Right ventricle myocardium superior (tissue), 1 donor: Measurements from ENCODE around the gene PPP6R1. TPM values are rescaled to one million over a fixed set of nuclear protein-coding genes. Genes with fewer than 3 reads are reported as not detected.
A peak's percentile ranks its signal among the peaks of the same experiment; 100 is the strongest.

Experiments used
- ATAC-seq: fragments of 200-7000 bp; cut with Tn5 transposase; one replicate; pipeline ENCODE4 v1.9.1; 2020; ENCODE audit warnings: mild to moderate bottlenecking; ENCODE audit not compliant: poor library complexity
- DNase-seq: peaks from one replicate; pipeline ENCODE4 v3.0.0-alpha.2; 2020
- intact Hi-C: fragments of 100-400 bp; cut with DNase I; formaldehyde crosslinking; loops from one replicate; pipeline ENCODE4 v1.11.2; 2022
- total RNA-seq: library from RNA; stranded (reverse); fragmentation: NEBNext Ultra II Directional; extraction: Animal tissue kit (Norgen Biotek cat#: 25700); gene quantifications from one replicate; pipeline ENCODE4 v1.2.1, GENCODE V29; 2021
- donor health status: DM: no; HTN: yes; CAD: no; lungs with severe emphysema.

PPP6R1 gene
- total RNA-seq, 1 donor from 2014 or later, result 37.1 TPM

GRCh38 chr19:55285229-55285890 lies 26.5 kb upstream of the PPP6R1 start:
- intact Hi-C loops, result no loop called here
- DNase-seq (no peak), ATAC-seq (no peak)

GRCh38 chr19:55284405-55285058 lies 25.7 kb upstream of the PPP6R1 start:
- intact Hi-C loops, result no loop called here
- no peak for ATAC-seq
- no peak for DNase-seq

DNA sequence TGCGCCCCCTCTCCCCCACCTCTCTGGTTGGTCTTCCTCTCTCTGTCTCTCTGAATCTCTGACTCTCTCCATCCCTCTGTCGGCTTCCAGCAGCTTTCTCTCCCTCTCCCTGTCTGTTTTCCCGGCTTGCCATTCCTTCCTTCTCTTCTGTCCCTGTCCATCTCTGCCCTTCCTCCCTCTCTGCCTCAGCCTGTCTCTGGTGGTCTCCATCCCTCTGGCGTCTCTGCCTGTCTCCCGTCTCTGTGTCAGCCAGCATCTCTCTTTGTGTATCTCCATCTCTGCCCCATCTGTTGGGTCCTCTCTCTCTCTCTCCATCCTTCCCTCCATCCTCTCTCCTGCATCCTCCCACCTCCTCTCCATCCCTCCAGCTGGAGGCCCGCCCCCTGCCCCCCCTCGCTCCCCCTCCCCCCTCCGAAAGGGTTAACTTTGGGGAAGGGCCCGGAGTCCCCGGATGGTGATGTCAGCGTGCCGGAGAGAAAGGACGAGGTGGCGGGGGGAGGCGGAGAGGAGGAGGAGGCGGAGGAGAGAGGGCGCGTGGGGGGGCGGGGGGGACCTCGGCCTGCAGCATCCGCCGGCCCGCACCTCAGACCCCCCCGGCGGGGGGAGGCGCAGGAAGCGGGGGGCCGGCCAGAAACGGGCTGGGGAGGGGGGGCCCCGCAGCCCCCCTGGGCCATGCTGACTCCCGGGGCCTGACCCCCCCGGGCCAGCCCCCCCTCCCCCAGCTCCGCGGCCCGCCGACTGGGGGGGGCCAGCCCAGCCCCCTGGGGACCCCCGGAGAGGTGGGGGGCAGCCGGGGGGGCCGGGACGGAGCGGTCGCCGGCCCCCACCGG lies 24.9 kb upstream of the PPP6R1 start, which contains the start of gene BRSK1:
Gene BRSK1, plus strand, starts transcription at position 450 of the 830 bp plus-strand sequence. CDS start 446 bp downstream, outside the sequence.
- intact Hi-C loops, result no loop called here
- ATAC-seq (no peak), DNase-seq (peak; percentile 71)

DNA sequence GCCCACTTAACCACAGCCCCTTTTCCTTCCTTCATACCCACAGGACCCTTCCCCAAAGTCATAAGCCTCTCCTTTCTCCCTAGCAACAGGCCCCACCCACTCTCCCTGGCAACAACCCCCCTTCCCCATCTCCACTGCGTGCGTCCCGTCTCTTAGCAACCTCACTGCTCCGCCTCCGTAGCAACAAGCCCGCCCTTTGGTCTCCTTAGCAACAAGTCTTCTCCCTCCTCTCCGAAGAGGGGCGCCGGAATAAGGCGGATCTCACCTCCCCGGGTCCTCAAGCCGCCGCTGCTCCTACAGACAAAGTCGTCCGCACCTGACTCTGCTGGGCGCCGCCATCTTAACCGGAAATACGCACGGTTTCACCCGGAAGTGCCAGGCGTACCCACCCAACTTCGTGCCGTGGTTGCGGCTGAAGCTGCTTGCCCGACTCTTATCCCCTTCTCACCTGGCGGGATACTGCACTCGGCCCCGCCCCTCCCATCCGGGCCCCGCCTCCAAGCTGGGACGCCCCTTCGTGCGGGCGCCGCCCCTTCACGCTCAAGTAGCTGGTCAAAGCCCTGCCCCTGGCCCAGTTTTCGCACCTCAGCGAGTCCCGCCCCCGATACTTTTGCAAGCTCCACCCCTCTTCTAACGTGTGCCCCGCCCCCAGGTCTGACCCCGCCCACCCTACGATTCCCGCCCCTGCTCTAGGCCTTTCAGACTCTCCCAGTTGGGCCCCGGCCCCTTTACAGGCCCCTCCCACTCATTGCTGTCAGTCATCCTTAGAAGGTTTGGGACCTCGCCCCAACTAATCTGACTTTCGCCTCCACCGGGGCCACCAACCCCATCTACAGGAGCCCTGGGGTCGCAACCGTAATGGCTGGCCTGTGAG lies 21.2 kb upstream of the PPP6R1 start, which contains the start of gene HSPBP1:
Gene HSPBP1, minus strand, starts transcription at position 341 of the 874 bp plus-strand sequence. CDS start 502 bp downstream, outside the sequence.
- DNase-seq (peak; percentile 92), ATAC-seq (peak; percentile 96)
- intact Hi-C loops, result no loop called here

DNA sequence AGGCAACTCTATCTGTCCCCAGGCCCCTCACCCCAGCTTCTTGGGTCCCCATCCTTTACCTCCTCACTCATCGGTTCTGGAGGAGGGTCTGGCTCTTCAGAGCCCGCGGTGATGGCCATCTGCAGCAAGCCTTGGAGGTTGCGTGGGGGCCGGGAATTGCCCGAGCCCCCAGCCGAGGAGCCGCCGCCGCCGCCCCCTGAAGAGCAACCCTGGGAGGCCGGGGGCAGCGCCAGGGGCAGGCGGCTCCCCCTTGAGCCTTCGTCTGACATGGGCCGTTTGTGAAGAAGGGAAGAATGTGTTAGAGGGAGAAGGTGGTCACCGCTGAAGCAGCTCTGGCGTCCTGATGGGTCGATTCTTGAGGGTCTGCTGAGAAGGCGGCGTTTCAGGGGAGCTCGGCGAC lies 20.5 kb upstream of the PPP6R1 start:
- intact Hi-C loops, result no loop called here
- DNase-seq, result no peak
- no peak for ATAC-seq

GRCh38 chr19:55278391-55279135 lies 19.7 kb upstream of the PPP6R1 start:
- no peak for ATAC-seq
- intact Hi-C loops, result no loop called here
- no peak for DNase-seq

DNA sequence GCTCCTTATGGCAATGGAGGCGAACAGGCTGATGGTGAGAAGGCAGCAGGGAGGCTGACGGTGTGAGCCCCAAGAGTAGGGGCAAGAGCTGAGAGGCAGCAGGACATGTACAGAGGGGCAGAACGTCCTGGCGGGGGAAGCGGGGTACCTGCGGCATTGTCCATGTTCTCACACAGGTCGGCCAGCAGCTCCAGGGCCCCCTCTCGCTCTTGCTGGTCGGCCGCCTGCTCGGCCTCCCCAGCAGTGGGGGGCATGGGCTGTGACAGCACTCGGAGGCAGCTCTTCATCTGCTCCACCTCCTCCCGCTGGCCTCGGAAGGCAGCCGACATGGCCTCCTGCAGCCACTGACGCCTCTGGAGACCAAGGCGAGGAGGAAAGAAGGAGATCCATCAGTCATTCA lies 18.7 kb upstream of the PPP6R1 start:
- DNase-seq (no peak), ATAC-seq (no peak)
- intact Hi-C loops, result no loop called here

- no peak for DNase-seq
- ATAC-seq, result no peak
- intact Hi-C loops, result no loop called here
These were observed 18.1 kb upstream of the PPP6R1 start for GRCh38 chr19:55276720-55277430.

DNA sequence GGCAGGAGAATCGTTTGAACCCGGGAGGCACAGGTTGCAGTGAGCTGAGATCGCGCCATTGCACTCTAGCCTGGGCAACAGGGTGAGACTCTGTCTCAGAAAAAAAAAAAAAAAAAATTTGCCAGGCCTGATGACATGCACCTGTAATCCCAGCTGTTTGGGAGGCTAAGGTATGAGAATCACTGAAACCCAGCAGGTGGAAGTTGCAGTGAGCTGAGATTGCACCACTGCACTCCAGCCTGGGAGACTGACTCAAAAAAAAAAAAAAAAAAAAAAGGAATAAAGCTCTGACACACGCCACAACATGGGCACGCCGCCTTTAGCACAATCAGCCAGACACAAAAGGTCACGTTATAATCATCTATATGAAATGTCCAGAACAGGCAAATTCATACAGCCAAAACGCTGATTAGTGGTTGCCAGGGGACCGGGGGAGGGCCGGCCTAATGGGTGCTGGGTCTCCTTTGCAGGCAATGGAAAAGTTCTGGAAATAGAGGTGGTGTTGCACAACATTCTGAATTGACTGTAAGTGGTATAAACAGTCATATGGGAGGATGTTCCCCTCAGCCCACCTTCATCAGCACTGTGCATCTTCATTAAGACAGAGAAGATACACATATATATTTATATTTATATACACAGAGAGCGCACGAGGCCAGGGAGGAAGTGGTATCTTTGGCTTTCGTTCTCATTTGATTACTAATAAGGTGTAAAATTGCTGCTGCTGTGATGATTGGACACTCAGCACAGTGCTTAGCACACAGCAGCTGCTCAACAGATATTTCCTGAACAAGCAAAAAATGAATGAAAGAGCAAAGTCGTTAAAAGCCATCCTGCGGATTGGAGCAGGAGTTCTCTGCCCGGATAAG lies 17.3 kb upstream of the PPP6R1 start:
- DNase-seq, result no peak
- intact Hi-C loops, result no loop called here
- no peak for ATAC-seq

- no peak for ATAC-seq
- intact Hi-C loops, result no loop called here
- no peak for DNase-seq
These were observed 15.3 kb upstream of the PPP6R1 start for GRCh38 chr19:55273978-55274707.

DNA sequence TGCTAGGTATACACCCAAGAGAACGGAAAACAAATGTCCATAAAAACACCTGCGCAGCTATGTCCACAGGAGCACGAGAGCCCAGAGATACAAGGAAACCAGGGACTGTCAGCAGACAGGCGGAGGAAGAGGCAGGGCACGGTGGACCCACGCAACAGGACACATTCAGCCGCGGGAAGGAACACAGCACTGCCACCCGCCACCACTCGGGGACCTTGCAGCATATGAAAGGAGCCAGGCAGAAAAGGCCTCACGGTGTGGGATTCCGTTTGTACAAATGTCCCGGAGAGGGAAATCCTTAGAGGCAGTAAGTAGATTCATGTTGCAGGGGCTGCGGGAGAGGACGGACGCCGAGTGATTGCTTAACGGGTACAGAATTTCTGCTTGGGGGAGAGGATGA lies 13.3 kb upstream of the PPP6R1 start:
- intact Hi-C loops, result no loop called here
- DNase-seq (no peak), ATAC-seq (no peak)

DNA sequence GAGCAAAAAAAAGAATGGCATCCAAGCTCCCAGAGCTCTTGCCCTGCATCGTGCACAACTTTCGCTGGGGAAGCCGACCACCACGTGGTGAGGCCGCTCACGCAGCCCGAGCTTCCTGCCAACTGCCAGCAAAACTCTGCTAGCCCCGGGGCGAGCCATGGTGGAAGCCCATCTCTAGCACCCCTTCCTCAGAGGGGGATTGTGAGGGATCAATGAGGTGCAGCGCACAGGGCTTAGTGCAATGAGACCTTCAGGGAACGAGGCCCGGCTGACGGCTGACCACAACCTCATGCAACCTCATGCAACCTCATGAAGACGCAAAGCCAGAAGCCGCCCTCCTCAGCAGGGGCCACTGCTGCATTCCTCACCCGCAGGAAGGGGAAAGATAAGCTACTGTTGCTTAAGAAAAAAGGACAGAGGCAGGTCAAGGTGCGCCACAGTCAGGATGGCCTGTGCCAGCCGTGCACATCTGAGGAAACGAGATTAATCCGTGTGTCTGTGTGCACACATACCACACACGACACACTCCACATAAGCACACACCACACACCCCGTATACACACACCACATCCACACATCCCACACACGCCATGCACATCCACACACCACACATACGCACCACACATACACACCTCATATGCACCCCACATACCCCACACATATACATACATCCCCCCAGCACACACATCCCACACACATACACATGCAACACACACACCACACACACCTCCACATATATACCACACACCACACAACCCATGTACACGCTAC lies 11.5 kb upstream of the PPP6R1 start:
- DNase-seq (no peak), ATAC-seq (no peak)
- intact Hi-C loops, result no loop called here

DNA sequence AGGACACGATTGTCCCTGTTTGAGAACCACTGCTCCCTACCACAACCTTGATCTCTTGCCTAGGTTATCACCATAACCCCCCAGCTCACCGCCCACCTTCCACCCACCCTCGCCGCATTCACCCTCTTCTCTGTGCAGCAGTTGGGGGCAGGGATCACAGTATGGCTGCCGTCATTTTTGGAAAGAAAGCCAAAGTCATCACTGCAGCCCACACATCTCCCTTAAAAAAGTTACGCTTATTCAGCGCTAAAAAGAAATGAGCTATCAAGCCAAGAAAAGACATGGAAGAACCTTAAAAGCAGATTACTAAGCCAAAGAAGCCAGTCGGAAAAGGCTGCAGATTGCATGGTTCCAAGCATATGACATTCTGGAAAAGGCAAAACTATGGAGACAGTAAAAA lies 10.5 kb upstream of the PPP6R1 start:
- DNase-seq, result no peak
- ATAC-seq, result no peak
- intact Hi-C loops, result no loop called here

- ATAC-seq (no peak), DNase-seq (no peak)
- intact Hi-C loops, result no loop called here
These were observed 8.0 kb upstream of the PPP6R1 start for GRCh38 chr19:55266840-55267239.

GRCh38 chr19:55266404-55266803 lies 7.6 kb upstream of the PPP6R1 start:
- intact Hi-C loops, result no loop called here
- DNase-seq (no peak), ATAC-seq (no peak)
